Endothelial cell of umbilical vein (primary cell): ENCODE data around the gene INSYN2B.

Experiments used
- CTCF ChIP-seq, 2 donors: IDR thresholded peaks; 1 replicate in 1 of 2; 2 replicates in 1 of 2; pipeline ENCODE4 v1.5.1; 2011; ENCODE audit warnings: low read length in 2 of 2, mild to moderate bottlenecking in 2 of 2, moderate library complexity in 2 of 2, control low read depth in 1 of 2, inconsistent platforms in 1 of 2, low read depth in 1 of 2; ENCODE audit not compliant: insufficient read depth in 1 of 2; ENCODE audit errors: extremely low read depth in 1 of 2
- EZH2 ChIP-seq: IDR thresholded peaks from 2 replicates; pipeline ENCODE4 v1.6.1; 2012; ENCODE audit warnings: borderline replicate concordance, low read depth, mild to moderate bottlenecking, moderate library complexity, low read length, inconsistent platforms; ENCODE audit not compliant: severe bottlenecking
- FOS ChIP-seq: IDR thresholded peaks from 2 replicates; pipeline ENCODE4 v1.6.1; 2011; ENCODE audit warnings: mild to moderate bottlenecking, low read length, moderate library complexity, borderline replicate concordance; ENCODE audit not compliant: insufficient read depth
- GATA2 ChIP-seq: IDR thresholded peaks from 2 replicates; pipeline ENCODE4 v1.7.0; 2011; ENCODE audit warnings: low read depth, mild to moderate bottlenecking, moderate library complexity, mixed read lengths, low read length; ENCODE audit not compliant: insufficient read length, insufficient read depth
- JUN ChIP-seq: IDR thresholded peaks from 2 replicates; pipeline ENCODE4 v1.6.1; 2011; ENCODE audit warnings: borderline replicate concordance, low read depth; ENCODE audit not compliant: insufficient read length, insufficient read depth
- POLR2A ChIP-seq: IDR thresholded peaks from 2 replicates; pipeline ENCODE4 v1.6.1; 2012; ENCODE audit warnings: low read depth, mild to moderate bottlenecking, control low read depth, low read length
- POLR2AphosphoS5 ChIP-seq: IDR thresholded peaks from 2 replicates; pipeline ENCODE4 v1.6.1; 2012; ENCODE audit warnings: low read depth, mild to moderate bottlenecking, control low read depth, low read length, moderate library complexity; ENCODE audit not compliant: insufficient read depth
- TF ChIP-seq, protein P1 (sequence below): IDR thresholded peaks from 2 replicates; pipeline ENCODE4 v1.6.1; 2011; ENCODE audit not compliant: insufficient read depth, insufficient read length

- no peak for TF ChIP-seq CTCF (IDR thresholded peaks at IDR 0.05; ENCODE audit: extremely low read depth in 1 of 2, insufficient read depth in 1 of 2, low read depth in 1 of 2, low read length in 2 of 2)
- TF ChIP-seq POLR2A = no peak
- TF ChIP-seq POLR2AphosphoS5 = no peak
- TF ChIP-seq, protein P1, sequence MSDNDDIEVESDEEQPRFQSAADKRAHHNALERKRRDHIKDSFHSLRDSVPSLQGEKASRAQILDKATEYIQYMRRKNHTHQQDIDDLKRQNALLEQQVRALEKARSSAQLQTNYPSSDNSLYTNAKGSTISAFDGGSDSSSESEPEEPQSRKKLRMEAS = no peak
- TF ChIP-seq JUN = no peak
- no peak for TF ChIP-seq EZH2
- no peak for TF ChIP-seq FOS
- no peak for TF ChIP-seq GATA2
Measured at GRCh38 chr5:169943026-169943425, 37.3 kb downstream of the INSYN2B start.
